Epithelial cell of proximal tubule (primary cell): ENCODE measurements around the gene PREB. TPM values are rescaled to one million over a fixed set of nuclear protein-coding genes. Genes with fewer than 3 reads are reported as not detected.

Experiments
- DNase-seq: peaks from one replicate; pipeline ENCODE4 v3.0.0-alpha.2; 2011; ENCODE audit warnings: low read depth
- H3K4me3 ChIP-seq: 2 replicates; pipeline ENCODE4 v1.5.1; 2011; ENCODE audit warnings: low read depth, mild to moderate bottlenecking, low read length
- CTCF ChIP-seq: conservative IDR thresholded peaks from 2 replicates; pipeline ENCODE4 v1.5.1; 2012; ENCODE audit warnings: low read depth, mild to moderate bottlenecking, low read length
- total RNA-seq: library from RNA; depleted of rRNA; stranded (reverse); fragments of >200 nt; gene quantifications from 2 replicates; pipeline ENCODE4 v1.2.3, GENCODE V29; 2015

The PREB gene
- total RNA-seq, 1 donor from 2014 or later: 53.3 TPM

- DNase-seq: no peak
- H3K4me3 ChIP-seq: no peak overlapping the region
- no peak for TF ChIP-seq CTCF
Observed at GRCh38 chr2:27093430-27094352, 40.7 kb downstream of the PREB start.

GRCh38 chr2:27092696-27093429 lies 41.6 kb downstream of the PREB start:
- DNase-seq: no peak
- TF ChIP-seq CTCF: no peak
- no peak overlapping the region for H3K4me3 ChIP-seq

- no peak overlapping the region for H3K4me3 ChIP-seq
- TF ChIP-seq CTCF: no peak
- no peak for DNase-seq
Observed at GRCh38 chr2:27091746-27092695, 42.4 kb downstream of the PREB start.

GRCh38 chr2:27089111-27089954 lies 45.1 kb downstream of the PREB start:
- no peak for DNase-seq
- no peak for TF ChIP-seq CTCF
- no peak overlapping the region for H3K4me3 ChIP-seq

- no peak for DNase-seq
- TF ChIP-seq CTCF: no peak
Observed at GRCh38 chr2:27088634-27089033, 45.8 kb downstream of the PREB start.

GRCh38 chr2:27087823-27088410 lies 46.5 kb downstream of the PREB start:
- TF ChIP-seq CTCF: no peak
- no peak for DNase-seq
- H3K4me3 ChIP-seq: peak overlapping the region; percentile 57

More at GRCh38 chr2:27088634-27089033, 45.8 kb downstream of the PREB start:
- no peak overlapping the region for H3K4me3 ChIP-seq
